Upper lobe of left lung (tissue), 4 donors: ENCODE data around the gene TIMP2.

Experiments
- POLR2A ChIP-seq, 4 donors: fragments of 450-650 bp; IDR thresholded peaks; one replicate each; pipeline ENCODE4 v1.5.1; 2016 to 2017; ENCODE audit warnings: antibody characterized with exemption in 4 of 4, mild to moderate bottlenecking in 2 of 4
- POLR2AphosphoS5 ChIP-seq, 2 donors: sonication (generic); formaldehyde crosslinking; IDR thresholded peaks; one replicate each; pipeline ENCODE4 v1.5.1; 2017; ENCODE audit warnings: antibody characterized with exemption in 2 of 2
- TF ChIP-seq, protein P1 (sequence below), 6 experiments: fragments of 450-650 bp in 4 of 6; fragments of 200-600 bp in 2 of 6; sonication (generic) in 2 of 6; IDR thresholded peaks; one replicate each; pipeline ENCODE4 v1.5.1; 2016 to 2019; ENCODE audit warnings: antibody characterized with exemption in 6 of 6

DNA sequence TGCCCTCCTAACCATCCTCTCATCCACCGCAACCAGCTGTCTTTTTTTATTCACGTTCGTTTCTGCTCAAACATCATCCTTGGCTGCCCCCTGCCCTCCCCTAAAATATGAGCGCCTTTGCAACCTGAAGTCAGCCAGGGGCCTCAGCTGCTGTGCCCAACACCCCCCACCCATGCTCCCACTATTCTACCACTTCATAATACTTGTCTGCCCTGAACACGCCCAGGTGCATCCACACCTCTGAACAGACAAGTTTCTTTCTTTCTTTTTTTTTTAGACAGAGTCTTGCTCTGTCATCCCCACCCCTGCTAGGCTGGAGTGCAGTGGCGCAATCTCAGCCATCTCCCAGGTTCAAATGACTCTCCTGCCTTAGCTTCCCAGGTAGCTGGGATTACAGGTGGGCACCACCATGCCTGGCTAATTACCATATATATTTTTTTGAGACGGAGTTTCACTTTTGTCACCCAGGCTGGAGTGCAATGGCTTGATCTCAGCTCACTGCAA is 49.0 kb downstream of the TIMP2 start:
- TF ChIP-seq, protein P1, sequence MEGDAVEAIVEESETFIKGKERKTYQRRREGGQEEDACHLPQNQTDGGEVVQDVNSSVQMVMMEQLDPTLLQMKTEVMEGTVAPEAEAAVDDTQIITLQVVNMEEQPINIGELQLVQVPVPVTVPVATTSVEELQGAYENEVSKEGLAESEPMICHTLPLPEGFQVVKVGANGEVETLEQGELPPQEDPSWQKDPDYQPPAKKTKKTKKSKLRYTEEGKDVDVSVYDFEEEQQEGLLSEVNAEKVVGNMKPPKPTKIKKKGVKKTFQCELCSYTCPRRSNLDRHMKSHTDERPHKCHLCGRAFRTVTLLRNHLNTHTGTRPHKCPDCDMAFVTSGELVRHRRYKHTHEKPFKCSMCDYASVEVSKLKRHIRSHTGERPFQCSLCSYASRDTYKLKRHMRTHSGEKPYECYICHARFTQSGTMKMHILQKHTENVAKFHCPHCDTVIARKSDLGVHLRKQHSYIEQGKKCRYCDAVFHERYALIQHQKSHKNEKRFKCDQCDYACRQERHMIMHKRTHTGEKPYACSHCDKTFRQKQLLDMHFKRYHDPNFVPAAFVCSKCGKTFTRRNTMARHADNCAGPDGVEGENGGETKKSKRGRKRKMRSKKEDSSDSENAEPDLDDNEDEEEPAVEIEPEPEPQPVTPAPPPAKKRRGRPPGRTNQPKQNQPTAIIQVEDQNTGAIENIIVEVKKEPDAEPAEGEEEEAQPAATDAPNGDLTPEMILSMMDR (IDR thresholded peaks at IDR 0.05): no peak
- no peak for TF ChIP-seq POLR2A (IDR thresholded peaks at IDR 0.05)
- no peak for TF ChIP-seq POLR2AphosphoS5 (IDR thresholded peaks at IDR 0.05)
